Activated effector memory CD4-positive, alpha-beta T cell treated with Interleukin-2 at 50 U/mL for 16 hours (primary cell): ENCODE data around the gene GPER1.

Experiments
- DNase-seq: peaks from one replicate; pipeline ENCODE4 v3.0.0-alpha.2; 2020

The GPER1 gene

DNA sequence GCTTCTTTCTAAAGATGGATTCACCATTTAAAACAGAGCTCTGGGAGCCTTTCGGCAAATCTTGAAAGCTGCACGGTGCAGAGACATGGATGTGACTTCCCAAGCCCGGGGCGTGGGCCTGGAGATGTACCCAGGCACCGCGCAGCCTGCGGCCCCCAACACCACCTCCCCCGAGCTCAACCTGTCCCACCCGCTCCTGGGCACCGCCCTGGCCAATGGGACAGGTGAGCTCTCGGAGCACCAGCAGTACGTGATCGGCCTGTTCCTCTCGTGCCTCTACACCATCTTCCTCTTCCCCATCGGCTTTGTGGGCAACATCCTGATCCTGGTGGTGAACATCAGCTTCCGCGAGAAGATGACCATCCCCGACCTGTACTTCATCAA, 3.7 kb downstream of the GPER1 start:
- no peak for DNase-seq

DNA sequence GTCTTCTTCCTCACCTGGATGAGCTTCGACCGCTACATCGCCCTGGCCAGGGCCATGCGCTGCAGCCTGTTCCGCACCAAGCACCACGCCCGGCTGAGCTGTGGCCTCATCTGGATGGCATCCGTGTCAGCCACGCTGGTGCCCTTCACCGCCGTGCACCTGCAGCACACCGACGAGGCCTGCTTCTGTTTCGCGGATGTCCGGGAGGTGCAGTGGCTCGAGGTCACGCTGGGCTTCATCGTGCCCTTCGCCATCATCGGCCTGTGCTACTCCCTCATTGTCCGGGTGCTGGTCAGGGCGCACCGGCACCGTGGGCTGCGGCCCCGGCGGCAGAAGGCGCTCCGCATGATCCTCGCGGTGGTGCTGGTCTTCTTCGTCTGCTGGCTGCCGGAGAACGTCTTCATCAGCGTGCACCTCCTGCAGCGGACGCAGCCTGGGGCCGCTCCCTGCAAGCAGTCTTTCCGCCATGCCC, 4.3 kb downstream of the GPER1 start:
- no peak for DNase-seq

DNA sequence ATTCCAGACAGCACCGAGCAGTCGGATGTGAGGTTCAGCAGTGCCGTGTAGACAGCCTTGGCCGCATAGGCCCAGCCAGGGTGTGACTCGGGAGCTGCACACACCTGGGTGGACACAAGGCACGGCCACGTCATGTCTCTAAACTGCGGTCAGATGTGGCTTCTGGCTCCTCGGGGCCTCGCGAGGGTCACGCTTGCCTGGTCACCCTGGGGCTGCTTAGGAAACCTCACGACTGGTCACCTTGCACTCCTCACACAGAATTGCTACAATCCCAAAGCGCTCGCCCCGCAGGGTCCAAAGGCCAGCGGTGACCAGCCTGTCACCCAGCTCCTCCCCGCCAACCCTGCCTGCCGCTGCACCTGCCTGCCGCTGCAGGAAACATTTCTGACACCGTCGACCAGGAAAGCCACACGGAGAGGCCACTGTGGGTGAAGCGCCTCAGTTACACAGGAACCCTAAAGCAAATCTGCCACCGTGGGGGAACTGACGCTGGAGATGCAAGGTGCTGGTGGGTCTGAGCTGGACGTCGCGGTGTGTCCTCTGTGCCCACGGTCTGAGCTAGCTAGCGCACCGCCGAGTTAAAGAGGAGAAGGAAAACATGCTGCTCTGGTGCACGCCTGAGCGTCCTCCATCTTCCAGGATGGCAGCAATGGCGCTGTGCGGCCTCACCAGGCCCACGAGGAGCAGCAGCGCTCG, 5.0 kb downstream of the GPER1 start:
- no peak for DNase-seq

DNA sequence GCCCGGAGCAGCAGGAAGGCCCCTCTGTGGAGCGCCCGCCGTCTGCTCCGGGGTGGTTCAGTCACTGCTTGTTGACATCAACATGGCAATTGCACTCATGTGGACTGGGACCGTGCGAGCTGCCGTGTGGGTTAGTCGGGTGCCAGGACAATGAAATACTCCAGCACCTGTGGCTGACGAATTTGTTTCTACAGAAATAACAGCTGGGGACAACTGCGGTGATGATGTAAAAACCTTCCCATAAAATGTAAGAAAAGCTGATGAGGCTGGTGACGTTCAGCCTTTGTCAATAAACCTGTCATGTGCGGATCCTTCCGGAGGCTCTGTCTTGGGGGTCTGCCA, 5.6 kb downstream of the GPER1 start:
- no peak for DNase-seq

DNA sequence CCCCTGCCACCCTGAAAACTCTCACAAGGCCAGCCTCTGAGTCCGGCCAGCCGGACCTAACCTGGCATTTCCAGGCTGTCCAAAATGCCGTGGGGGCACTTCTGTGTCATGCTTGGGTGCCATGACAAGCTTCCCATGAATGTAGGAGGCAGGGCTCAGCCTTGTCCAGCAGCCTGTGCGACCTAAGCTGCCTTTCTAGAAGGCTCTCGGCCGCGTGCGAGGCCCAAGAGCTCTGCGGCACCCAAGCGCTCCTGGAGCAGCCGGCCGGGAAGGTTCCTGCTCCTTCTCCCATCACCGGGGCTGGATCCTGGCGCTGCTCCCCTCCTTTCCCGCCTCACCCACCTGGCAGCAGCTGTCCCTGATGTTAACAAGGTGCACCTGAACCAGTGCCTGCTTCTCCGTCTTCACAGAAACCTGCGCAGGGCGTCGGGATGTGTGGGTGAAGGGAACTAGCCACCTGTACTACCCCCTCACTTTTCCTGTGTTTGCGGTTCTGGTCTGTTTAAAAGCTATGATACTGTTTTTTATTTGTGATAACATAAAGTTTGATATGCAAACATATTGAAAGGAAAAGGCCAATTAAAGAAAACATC, 6.1 kb downstream of the GPER1 start:
- no peak for DNase-seq

DNA sequence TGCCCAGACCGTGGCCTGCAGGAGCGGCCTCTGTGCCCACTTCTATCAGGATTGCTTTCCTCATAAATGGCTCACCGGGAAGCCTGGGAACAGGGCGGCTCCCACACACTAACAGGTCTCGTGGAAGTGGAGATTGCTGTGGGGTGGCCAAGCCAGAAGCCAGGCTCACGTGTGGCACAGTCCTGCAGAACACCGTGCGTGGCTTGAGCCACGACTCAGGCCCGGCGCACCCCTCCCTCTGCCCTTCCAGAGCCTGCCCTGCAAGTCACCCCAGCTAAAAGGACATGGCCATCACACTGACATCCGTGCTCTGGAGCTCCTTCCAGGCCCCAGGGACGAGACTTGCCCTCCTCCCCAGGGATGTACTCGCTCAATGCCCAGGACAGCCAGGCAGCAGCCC, 7.0 kb downstream of the GPER1 start:
- DNase-seq, result no peak

DNA sequence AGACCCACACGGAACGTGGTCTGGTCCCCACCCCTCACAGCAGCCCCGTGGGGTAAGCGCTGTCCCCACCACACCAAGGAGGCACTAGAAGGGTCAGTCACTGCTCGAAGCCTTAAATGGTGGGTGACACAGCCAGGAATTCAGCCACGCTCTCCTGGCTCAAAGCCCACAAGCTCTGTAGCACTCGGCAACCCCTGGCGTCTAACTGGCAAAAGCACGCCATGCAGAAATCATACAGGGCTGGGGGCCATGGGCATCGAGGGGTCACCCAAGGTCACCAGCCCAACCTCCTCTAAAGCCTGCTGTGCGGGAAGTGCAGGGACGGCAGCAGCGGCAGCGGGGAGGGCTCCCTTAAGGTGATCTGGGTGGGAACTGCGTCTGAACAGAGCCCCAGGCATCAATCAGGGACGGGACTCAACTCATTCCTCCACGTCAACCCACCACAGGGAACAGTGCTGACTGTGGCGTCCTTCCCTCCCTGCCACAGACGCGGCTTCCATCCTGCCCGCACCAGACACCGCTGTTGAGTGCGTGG, 7.8 kb downstream of the GPER1 start:
- no peak for DNase-seq

DNA sequence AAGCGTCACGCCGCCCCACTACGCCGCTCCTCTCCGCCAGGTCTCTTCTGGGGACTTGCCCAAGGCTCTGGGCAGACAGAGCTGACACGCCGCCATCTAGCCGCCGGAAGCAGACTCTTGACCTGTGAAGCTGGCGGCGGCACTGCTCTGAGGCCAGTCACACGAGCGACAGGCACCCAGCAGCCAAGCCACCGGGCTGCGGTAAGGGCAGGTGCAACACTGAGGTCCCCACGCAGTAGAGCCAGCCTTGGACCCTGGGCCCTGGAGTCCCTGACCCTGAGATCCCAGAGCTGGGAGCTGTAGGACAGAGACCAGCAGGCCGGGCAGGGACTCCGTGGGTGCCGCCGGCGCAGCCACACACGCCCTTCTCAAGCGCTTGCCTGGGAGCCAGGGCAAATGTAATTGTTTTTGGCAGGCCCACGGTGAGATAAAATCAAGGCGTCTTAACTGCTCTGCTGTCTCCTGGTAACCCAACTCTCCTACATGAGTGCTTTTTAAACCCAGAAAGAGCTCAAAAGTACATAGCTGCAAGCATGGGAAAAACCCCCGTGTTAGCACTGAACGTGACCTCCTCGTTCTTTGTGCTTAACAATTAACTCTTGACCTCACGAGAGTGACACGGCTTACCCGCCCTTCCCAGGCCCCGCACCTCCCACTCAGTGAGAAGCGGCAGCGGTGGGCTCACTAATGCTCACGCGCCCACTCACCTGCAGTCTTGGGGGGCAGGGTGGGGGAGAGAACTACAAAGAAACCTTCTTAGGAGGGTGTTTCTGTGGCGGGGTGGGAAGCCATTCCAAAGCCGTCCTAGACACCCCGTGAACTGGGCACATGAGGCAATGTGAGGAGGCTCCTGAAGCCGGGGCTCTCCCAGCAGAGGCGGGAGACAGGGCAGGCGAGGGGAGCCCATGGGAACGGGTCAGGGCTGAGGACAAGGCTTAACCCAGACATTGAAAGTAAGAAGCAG, 8.5 kb downstream of the GPER1 start:
- DNase-seq, result no peak

DNA sequence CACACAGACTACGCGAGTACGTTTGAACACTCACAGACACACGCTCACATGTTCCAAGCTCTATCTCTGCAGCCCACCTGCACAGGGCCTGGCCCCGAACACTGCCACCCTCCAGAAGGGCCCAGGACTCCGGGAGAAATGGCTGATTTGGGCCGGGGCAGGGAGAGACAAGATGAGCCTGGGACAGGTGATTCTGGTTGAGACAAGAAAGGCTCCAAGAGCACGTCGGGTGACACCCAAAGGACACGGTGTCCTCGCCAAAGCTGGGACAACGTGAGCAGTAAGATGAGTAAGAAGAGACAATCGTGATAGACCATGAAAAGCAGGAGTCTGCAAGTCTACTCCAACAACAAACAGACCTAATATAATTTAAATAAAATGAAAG, 9.2 kb downstream of the GPER1 start:
- no peak for DNase-seq

DNA sequence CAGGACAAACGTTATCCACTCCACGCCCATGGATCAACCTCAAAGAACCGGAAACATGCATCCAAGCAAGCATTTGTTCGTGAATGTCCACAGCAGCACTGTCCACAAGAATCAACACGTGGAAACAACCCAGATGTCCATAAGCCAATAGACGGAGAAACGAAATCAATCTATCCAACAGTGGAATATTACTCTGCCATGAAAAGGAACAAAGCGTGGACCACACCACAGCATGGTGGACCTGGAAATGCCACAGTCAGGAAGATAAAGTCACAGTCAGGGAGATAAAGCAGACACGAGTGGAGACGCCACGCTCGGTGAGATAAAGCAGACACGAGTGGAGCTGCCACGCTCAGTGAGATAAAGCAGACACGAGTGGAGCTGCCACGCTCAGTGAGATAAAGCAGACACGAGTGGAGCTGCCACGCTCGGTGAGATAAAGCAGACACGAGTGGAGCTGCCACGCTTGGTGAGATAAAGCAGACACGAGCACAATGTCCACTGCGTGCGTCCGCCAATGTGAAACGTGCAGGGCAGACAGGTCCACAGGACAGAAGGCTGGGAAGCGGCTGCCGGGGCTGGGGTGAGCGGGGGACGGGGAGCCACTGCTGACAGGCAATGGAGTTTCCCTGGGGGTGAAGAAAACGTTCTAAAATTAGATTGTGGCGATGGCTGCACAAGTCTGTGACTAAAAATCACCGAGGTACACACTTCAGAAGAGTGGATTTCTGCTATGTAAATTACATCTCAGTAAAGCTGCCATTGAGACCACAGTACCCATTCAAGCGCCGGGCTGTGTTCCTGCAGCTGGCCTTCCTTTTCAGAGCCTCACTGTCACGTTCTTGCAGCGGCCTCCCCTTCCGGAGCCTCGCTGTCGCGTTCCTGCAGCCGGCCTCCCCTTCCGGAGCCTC, 10.6 kb downstream of the GPER1 start:
- DNase-seq, result no peak

DNA sequence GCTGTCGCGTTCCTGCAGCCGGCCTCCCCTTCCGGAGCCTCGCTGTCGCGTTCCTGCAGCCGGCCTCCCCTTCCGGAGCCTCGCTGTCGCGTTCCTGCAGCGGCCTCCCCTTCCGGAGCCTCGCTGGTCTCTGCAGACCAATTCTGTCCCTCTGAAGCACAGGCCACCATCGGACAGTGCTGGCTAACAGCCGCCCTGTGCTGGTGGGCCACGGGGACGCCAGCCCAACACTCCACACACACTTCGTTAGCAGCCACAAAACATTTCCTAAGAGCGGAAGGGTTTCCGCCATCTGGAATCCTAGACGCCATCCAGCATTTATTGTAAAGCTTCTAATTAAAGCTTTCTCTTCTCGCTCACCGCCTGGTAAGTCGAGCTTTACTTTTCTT, 11.2 kb downstream of the GPER1 start:
- no peak for DNase-seq

DNA sequence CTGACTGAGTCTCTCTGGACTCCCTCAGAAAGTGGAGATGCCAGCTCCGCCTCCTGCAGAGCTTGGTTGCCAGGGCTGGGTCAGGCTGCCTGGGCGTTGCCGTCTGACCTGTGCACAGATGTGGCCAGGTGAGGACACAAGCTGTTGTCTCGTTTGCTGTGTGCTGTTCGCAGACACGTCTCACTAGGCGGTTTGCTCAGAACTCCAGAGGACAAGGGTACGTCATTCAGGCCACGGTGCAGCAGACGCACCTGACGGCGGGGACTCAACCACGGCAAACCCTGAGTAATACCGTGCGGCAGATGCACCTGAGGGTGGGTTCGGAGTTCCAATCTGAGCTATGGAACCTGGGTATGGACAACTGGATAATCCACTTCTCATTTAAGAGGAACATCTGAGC, 11.7 kb downstream of the GPER1 start:
- no peak for DNase-seq

DNA sequence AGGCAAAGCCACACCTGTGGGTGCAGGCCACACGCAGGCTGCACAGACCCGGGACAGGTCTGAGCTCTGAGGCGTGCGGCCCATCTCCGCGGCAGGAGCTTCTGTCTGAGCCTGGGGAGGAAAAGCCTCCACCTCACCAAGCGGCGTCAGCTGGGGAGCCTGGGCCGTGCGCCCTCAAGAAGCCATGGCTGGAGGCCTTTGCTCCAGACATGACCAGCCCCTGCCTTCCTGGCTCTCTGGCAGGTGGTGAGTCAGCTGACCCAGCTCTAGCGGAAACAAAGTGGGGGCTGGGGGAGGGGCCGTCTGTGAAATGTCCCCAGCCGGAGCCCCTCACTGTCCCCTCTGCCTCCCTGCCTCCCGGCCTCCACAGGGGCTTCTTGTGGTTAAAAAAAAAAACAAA, 12.5 kb downstream of the GPER1 start:
- no peak for DNase-seq

DNA sequence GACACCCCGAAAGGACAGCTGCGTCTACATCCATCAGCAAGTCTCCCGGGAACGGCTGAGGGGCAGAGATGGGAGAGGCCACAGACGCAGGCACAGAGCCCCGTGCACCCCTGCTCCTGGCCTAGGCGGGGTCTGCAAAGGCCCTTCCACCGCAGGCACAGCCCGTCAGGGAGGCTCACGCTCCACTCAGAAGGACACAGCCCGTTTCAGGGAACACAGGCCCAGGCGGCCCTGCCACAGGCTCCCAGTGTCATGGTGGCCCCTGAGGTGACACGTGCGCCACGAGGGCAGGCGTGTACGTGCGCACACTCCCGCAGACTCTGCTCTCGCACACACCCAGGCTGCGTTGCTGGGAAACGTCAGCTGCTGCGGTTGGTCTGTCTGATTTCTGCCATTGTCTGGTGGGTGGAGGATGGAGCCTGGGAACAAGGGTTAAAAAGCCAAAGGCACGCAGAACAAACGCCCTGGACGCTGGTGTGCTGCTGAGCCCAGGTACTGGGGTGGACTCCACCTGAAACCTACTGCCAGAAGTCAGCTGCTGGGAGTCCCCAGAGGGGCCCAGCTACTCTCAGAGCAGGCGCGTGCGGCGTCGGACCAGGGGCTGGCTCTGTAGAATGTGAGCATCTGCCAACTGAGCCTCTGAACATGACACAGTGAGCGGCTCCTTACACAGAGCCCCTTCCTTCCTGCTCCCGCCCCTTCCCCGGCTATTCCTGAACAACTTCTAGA, 13.1 kb downstream of the GPER1 start:
- DNase-seq, result no peak

DNA sequence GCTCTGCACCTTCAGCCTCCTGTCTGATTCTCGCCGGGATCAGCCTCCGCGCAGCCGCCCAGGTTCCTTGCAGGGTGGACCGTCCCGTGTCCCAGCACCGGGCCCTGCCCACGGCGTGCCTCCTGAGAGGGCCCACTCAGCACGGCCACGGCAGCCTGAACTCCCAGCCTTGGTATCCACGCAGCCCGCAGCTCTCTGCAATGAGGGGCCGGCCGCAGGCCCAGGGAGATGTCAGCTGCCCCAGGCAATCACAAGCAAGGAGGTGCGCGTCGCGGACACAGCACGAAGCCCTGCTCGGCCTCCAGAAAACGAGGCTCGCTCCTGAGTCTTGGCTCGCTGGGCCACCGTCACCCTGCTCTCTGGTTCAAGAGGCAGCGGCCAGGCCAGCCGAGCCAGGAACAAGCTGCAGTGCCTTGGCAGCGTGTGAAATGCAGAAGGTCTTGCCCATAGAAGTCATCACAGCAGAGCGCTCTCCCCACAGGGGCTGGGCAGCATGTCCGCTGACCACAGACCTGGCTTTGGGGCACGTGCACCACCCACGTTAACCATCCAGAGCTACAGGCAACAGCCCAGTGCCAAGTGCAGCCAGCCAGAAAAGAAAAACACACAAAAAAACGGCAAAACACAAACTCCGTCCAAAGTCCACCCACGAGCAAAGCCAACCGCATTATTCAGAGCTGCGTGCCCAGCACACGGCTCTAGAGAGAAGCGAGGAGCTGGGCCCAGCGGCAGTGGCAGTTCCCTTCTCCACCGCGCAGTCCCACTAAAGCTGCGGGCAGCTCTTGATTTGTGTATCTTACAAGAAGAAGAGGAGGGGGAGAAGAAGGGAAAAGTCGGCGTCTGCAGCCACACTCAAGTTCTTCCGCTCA, 13.9 kb downstream of the GPER1 start:
- no peak for DNase-seq

DNA sequence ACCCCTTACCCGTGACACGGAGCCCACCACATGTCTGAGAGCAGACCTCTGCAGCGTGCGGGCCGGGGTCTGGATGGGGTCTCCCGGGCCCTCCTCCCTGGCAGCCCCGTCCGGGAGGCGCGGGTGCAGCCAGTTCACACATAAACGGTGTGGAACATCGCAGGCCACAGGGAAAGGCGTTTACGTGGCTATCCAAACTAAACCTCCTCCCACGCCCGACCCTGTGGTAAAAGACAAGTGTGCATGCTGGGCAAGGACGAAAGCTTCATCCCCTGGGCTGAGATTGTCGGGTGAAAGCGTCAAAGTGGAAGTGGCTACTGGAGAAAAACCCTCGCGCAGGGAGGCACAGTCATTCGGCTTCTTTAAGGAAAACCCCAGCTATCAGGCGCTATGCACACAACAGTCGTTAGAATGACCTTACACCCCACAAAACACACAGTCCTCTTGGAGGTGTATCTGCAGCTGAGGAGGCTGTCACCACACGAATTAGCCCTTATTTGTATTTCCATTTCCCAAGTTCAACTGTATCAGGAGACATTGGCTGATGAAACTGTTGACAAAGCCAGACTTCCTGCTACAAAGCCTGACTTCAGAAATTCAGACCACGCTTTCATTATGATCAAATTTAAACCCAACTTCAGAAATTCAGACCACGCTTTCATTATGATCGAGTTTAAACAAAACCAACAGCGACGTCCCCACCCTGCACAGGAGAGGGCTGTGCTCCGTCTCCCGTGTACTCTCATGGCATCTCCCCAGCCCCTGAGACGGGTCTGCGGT, 15.3 kb downstream of the GPER1 start:
- no peak for DNase-seq

DNA sequence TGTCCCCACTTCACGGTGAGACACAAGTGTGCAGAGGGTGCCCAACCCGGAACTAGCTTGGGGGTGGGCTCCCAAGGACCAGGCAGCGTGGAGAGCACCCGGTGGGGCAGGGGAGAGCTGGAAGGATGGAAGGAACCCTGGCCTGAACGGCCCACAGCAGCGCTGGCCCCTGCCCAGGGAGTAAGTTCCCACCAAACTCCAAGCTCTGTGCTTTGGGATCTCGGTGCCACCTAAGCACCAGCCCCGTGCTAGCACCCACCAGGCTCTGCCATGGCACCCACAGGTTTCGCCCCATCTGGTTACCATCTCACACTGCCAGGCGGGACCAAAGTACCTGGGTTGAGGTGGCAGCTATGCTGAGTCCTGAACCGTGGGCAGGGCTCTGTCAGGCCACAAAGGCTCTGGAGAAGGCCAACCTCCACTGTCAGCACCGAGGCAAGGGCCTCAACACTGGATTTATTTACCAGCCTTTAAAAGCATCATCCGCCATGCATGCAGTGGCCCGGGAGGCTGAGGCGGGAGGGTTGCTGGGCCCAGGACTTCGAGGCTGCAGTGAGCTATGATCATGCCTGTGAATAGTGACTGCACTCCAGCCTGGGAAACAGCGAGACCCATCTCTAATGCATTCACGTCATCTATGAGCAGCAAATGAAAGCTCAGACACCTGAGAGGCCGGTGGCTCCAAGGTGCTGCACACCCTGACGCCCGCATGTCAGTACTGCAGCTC, 16.0 kb downstream of the GPER1 start:
- DNase-seq, result no peak

DNA sequence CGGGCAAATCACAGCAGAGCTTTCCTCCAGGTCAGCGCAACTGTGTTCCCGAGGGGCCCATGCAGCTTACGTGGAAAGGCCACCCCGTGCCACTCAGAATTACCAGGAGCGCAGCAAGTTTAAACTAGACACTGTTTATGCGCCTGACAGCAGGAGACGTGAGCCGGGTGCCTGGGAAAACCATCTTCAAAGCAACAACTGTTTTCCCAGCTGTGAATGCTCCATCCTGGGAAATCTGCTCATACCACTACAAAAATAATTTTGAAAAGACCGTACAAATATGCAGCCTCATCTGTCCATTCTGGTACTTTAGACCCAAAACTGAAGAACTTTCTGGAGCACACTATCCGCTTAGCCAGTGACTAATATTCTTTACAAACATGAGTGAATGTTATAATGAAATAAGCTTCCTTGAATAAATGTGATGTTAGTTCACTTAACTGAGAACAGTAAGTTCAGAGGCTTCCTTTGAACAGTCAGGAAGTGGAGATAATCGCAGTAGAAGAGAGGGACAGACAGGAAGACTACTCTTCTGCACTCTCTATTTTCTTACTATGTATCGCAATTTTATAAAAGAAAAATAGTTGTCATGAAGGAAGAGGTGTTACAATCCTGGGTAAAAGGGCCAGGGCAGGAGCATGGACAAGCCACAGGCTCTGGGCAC, 16.7 kb downstream of the GPER1 start:
- DNase-seq, result no peak

DNA sequence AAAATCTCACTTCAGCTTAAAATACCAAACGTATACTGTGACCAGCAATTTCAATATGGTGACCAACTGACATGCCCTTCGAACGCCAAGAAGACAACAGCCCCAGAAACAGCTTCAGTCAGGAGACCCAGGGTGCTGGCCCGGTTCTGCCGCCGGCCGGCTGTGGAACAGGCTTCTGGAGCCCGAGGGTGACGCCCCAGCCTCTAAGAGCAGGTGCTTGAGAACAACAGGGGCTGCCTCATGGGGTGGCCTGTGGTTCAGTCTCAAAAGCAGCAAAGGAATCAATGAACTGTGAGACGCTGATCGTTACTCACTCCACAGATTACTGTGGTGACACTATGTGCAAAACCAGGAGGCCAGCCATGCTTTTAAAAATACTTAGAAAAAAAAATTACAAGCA, 17.3 kb downstream of the GPER1 start:
- no peak for DNase-seq
